HG02588 (cell line): Measurements from ENCODE around the gene C19orf12.

Source experiments
- ATAC-seq: cut with Tn5 transposase; IDR thresholded peaks from one replicate; pipeline ENCODE4 v1.9.1; 2021; ENCODE audit warnings: mild to moderate bottlenecking, moderate library complexity; ENCODE audit not compliant: unreplicated experiment

Gene C19orf12

GRCh38 chr19:29665215-29665825 is 49.7 kb downstream of the C19orf12 start, which contains the start of gene PLEKHF1:
Gene PLEKHF1, plus strand, starts transcription at chr19:29665461. Its CDS starts 8,379 bp downstream, at chr19:29673840.
- peak; percentile 90 for ATAC-seq

GRCh38 chr19:29664753-29665214 is 50.3 kb downstream of the C19orf12 start:
- ATAC-seq, result no peak

GRCh38 chr19:29663861-29664752 is 51.0 kb downstream of the C19orf12 start:
- no peak for ATAC-seq

- ATAC-seq, result no peak
Observed at GRCh38 chr19:29662604-29663404, 52.3 kb downstream of the C19orf12 start.

- ATAC-seq, result no peak
Observed at GRCh38 chr19:29662278-29662603, 52.8 kb downstream of the C19orf12 start.

GRCh38 chr19:29660835-29661234 is 54.2 kb downstream of the C19orf12 start:
- no peak for ATAC-seq

- ATAC-seq, result no peak
Observed at GRCh38 chr19:29658221-29658991, 56.7 kb downstream of the C19orf12 start.

GRCh38 chr19:29655648-29656335 is 59.3 kb downstream of the C19orf12 start:
- no peak for ATAC-seq

GRCh38 chr19:29653398-29653797 is 61.7 kb downstream of the C19orf12 start:
- ATAC-seq, result no peak

- ATAC-seq, result no peak
Observed at GRCh38 chr19:29651622-29652394, 63.3 kb downstream of the C19orf12 start.

GRCh38 chr19:29650772-29651387 is 64.2 kb downstream of the C19orf12 start:
- no peak for ATAC-seq
